Activated T-helper 17 cell treated with anti-CD3 and anti-CD28 coated beads, Interleukin-2, amount 50 U/mL, for 72 hours (primary cell): Measurements from ENCODE around the gene ZNF341. TPM values are rescaled to one million over a fixed set of nuclear protein-coding genes. Genes with fewer than 3 reads are reported as not detected.
"Not testable (repeated sequence)": the region's sequence is repeated elsewhere in the genome, so short reads cannot be mapped to it uniquely, and the experiment has no call there.

Source experiments
- ATAC-seq: fragments of 150-1000 bp; cut with Tn5 transposase; replicated peaks from 2 replicates; pipeline ENCODE4 v1.10.0; 2021; ENCODE audit warnings: mild to moderate bottlenecking, moderate library complexity
- H3K27ac Mint-ChIP-seq: one replicate; pipeline ENCODE4 v1.8.0; 2022; ENCODE audit warnings: mixed read lengths
- H3K27me3 Mint-ChIP-seq: one replicate; pipeline ENCODE4 v1.8.0; 2022; ENCODE audit warnings: mixed read lengths
- H3K36me3 Mint-ChIP-seq: one replicate; pipeline ENCODE4 v1.8.0; 2022; ENCODE audit warnings: low read depth, mild to moderate bottlenecking, mixed read lengths
- H3K4me1 Mint-ChIP-seq: one replicate; pipeline ENCODE4 v1.8.0; 2022; ENCODE audit warnings: mixed read lengths
- H3K4me3 Mint-ChIP-seq: one replicate; pipeline ENCODE4 v1.8.0; 2022; ENCODE audit warnings: mild to moderate bottlenecking, mixed read lengths
- H3K9me3 Mint-ChIP-seq: one replicate; pipeline ENCODE4 v1.8.0; 2022; ENCODE audit warnings: mixed read lengths
- total RNA-seq, 2 donors: library from RNA; stranded (reverse); gene quantifications; one replicate each; pipeline ENCODE4 v1.2.3, GENCODE V29; 2022

The ZNF341 gene
- total RNA-seq, 2 donors from 2014 or later, result 6.4 to 9.0 TPM

DNA sequence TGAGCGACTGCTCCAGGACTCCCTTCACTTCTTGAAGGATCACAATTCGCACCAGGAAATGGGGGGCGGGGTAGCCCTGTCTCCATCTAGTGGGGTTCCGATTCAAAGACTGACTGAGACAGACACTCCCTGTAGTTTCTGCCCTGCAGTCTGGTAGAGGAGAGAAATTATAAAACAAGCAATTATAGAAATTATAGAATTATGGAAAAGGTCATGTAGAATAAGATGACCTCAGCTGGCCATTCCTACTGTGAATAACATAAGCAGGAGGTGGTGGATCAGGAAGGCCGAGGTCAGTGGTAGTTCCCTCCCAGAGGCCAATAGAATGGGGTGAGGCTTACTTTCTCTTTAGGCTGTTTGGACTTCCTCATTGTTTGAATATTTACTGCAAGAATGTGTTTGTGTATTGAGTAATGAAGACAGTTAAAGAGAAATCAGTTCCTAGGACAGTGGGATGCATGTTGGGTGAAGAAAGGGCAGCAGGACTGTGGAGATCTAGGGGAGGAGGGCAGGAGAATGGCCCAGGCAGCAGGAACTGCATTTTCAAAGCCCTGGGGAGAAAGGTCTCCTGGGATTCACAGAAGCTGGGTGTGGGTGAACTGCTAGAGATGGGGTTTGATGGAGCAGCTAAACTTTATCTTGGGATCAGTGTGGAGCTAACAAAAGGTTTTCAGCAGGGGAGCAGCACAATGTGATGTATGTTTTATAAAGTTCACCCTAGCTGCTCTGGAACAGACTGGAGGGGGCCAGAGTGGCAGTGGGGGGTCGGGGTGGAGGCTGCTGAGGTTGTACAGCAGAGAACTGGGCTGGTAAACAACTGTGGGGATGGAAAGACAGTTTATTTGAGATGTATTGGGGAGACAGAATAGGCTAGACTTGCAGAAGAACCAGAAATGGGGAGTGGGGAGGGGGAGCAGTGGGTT is 2.1 kb downstream of the ZNF341 start:
- no peaks in the 10 kb centered on the region for H3K36me3 Mint-ChIP-seq
- peak overlapping the region; percentile 91 for H3K4me3 Mint-ChIP-seq
- no peaks in the 10 kb centered on the region for H3K9me3 Mint-ChIP-seq
- peaks cover 18% of the 10 kb centered on the region for H3K4me1 Mint-ChIP-seq
- no peaks in the 10 kb centered on the region for H3K27me3 Mint-ChIP-seq
- H3K27ac Mint-ChIP-seq, result no peak overlapping the region
- ATAC-seq, result no peak

- no peak overlapping the region for H3K27ac Mint-ChIP-seq
- ATAC-seq, result no peak
- H3K4me3 Mint-ChIP-seq, result no peak overlapping the region
- peaks cover 18% of the 10 kb centered on the region for H3K4me1 Mint-ChIP-seq
- no peaks in the 10 kb centered on the region for H3K36me3 Mint-ChIP-seq
- no peaks in the 10 kb centered on the region for H3K9me3 Mint-ChIP-seq
- H3K27me3 Mint-ChIP-seq, result no peaks in the 10 kb centered on the region
Observed at GRCh38 chr20:33736962-33737361, 5.2 kb downstream of the ZNF341 start.

DNA sequence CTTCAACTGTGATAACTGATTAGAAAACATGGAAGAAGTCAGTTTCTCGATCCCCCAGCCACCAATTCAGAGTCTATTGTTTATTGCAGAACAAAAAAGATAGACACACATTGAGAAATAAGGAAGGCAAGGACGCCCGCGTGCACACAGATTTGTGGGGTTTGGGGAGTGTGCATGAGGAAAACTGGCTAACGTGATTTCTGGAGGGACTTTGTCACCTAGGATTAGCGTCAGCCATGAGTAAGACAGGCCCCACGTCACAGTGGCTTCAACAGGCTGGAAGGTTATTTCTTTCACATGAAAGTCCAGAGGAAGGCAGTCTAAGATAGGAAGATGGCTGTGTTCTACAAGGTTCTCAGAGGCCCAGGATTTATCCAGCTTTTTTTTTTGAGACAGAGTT is 7.7 kb downstream of the ZNF341 start:
- H3K4me3 Mint-ChIP-seq, result no peak overlapping the region
- peaks cover 9% of the 10 kb centered on the region for H3K4me1 Mint-ChIP-seq
- no peaks in the 10 kb centered on the region for H3K9me3 Mint-ChIP-seq
- no peak for ATAC-seq
- no peaks in the 10 kb centered on the region for H3K36me3 Mint-ChIP-seq
- H3K27me3 Mint-ChIP-seq, result no peaks in the 10 kb centered on the region
- no peak overlapping the region for H3K27ac Mint-ChIP-seq

GRCh38 chr20:33740189-33740588 is 8.4 kb downstream of the ZNF341 start:
- no peaks in the 10 kb centered on the region for H3K27me3 Mint-ChIP-seq
- no peak overlapping the region for H3K27ac Mint-ChIP-seq
- peaks cover 9% of the 10 kb centered on the region for H3K4me1 Mint-ChIP-seq
- H3K4me3 Mint-ChIP-seq, result no peak overlapping the region
- H3K36me3 Mint-ChIP-seq, result peaks cover 3% of the 10 kb centered on the region
- no peaks in the 10 kb centered on the region for H3K9me3 Mint-ChIP-seq
- no peak for ATAC-seq

DNA sequence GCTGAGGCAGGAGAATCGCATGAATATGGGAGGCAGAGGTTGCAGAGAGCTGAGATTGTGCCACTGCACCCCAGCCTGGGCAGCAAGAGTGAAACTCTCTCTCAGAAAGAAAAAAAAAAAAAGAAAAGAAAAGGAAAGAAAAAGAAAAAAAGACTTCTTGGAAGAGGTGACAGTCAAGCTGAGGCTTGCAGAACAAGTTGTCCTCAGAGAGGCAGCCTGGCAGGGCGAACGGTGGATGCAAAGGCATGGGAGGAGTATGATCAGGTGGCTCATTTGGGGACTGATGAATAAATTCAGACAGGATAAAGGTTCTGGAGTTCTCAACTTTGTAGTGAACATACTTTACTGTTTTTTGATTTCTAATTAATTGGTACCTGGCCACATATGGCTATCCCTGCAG is 12.4 kb downstream of the ZNF341 start:
- H3K4me1 Mint-ChIP-seq, result peaks cover 5% of the 10 kb centered on the region
- no peak overlapping the region for H3K27ac Mint-ChIP-seq
- peaks cover 37% of the 10 kb centered on the region for H3K36me3 Mint-ChIP-seq
- H3K9me3 Mint-ChIP-seq, result no peaks in the 10 kb centered on the region
- ATAC-seq, result no peak
- no peak overlapping the region for H3K4me3 Mint-ChIP-seq
- no peaks in the 10 kb centered on the region for H3K27me3 Mint-ChIP-seq

DNA sequence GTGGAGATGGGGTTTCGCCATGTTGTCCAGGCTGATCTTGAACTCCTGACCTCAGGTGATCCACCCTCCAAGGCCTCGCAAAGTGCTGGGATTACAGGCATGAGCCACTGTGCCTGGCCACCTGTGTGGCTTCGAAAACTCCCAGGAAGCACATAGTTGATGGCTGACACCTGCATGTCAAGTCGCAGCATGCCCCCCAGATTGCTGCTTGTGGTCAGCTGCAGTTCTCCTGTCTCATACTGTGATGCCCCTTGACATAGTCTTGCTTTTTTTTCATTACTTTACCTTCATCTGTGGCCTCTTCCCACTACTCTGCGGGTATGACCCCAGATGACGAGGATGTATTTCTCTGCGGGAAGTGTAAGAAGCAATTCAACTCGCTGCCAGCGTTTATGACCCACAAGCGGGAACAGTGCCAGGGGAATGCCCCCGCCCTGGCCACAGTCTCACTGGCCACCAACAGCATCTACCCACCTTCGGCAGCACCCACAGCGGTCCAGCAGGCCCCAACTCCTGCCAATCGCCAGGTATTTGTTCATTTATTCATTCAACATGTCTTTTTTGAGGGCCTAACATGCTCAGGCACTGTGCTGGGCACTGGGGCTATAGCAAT is 13.1 kb downstream of the ZNF341 start:
- no peaks in the 10 kb centered on the region for H3K9me3 Mint-ChIP-seq
- H3K4me1 Mint-ChIP-seq, result peaks cover 5% of the 10 kb centered on the region
- no peaks in the 10 kb centered on the region for H3K27me3 Mint-ChIP-seq
- ATAC-seq, result no peak
- H3K4me3 Mint-ChIP-seq, result no peak overlapping the region
- peaks cover 39% of the 10 kb centered on the region for H3K36me3 Mint-ChIP-seq
- no peak overlapping the region for H3K27ac Mint-ChIP-seq

DNA sequence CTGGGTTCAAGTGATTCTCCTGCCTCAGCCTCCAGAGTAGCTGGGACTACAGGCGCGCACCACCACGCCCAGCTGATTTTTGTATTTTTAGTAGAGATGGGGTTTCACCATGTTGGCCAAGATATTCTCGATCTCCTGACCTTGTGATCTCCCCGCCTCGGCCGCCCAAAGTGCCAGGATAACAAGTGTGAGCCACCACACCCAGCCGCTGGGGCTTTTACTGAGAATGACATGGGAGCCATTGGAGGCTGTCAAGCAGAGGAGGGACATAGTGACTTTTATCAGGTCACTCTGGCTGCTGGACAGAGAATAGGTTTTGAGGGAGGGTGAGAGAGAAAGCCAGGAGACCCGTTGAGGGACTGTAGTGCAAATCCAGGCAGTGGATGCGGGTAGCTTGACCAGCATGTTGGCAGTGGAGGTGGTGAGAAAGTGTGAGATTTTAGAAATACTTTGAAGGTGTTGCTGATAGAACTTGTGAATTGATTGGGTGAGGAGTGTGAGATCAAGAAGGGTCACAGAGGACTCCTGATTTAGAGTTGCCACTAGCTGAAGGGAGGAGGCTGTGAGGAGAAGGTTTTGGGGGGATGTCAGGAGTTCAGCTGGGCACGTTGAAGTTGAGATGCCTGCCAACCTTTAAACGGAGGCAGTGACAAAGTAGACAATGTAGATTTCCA is 14.7 kb downstream of the ZNF341 start:
- no peaks in the 10 kb centered on the region for H3K27me3 Mint-ChIP-seq
- peaks cover 5% of the 10 kb centered on the region for H3K4me1 Mint-ChIP-seq
- no peak for ATAC-seq
- no peak overlapping the region for H3K4me3 Mint-ChIP-seq
- H3K27ac Mint-ChIP-seq, result peak overlapping the region; percentile 31
- no peaks in the 10 kb centered on the region for H3K9me3 Mint-ChIP-seq
- H3K36me3 Mint-ChIP-seq, result peaks cover 52% of the 10 kb centered on the region

- H3K36me3 Mint-ChIP-seq, result peaks cover 73% of the 10 kb centered on the region
- H3K9me3 Mint-ChIP-seq, result no peaks in the 10 kb centered on the region
- no peak for ATAC-seq
- H3K4me1 Mint-ChIP-seq, result peaks cover under 1% of the 10 kb centered on the region
- H3K27ac Mint-ChIP-seq, result no peak overlapping the region
- no peaks in the 10 kb centered on the region for H3K27me3 Mint-ChIP-seq
- H3K4me3 Mint-ChIP-seq, result no peak overlapping the region
Observed at GRCh38 chr20:33751775-33752174, 20.0 kb downstream of the ZNF341 start.

DNA sequence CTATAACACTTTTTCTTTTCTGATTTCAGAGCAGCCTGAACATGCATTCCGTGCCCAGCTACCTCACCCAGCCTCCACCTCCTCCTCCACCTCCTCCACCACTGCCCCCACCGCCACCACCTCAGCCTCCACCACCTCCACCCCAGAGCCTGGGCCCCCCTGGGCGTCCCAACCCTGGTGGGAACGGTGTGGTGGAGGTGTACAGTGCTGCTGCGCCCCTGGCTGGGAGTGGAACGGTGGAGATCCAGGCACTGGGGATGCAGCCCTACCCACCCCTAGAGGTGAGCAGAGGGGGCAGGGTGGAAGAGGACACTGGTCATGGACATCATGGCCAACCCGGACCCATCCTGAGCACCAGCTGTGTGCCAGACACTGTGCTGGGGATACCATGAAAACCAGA is 21.3 kb downstream of the ZNF341 start:
- no peaks in the 10 kb centered on the region for H3K27me3 Mint-ChIP-seq
- H3K4me1 Mint-ChIP-seq, result no peaks in the 10 kb centered on the region
- H3K27ac Mint-ChIP-seq, result no peak overlapping the region
- peaks cover 74% of the 10 kb centered on the region for H3K36me3 Mint-ChIP-seq
- H3K9me3 Mint-ChIP-seq, result peaks cover 3% of the 10 kb centered on the region
- no peak for ATAC-seq
- H3K4me3 Mint-ChIP-seq, result no peak overlapping the region

DNA sequence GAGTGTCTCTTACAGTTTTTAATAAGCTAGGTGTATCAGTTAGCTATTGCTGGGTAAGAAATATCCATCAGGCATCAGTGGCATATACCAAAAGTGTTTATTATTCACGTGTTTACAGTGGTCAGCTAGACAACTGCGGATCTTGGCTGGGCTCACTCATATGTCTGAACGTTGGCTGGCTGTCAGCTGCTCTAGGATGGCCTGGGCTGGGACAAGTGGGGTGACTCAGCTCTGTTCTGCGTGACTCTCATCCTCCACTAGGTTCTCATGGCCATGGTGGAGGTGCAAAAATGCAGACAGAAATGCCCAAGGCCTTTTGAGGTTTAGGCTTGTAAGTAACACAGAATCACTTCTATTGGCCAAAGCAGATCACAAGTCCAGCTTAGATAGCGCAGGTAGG is 22.0 kb downstream of the ZNF341 start:
- H3K27me3 Mint-ChIP-seq, result no peaks in the 10 kb centered on the region
- peaks cover 74% of the 10 kb centered on the region for H3K36me3 Mint-ChIP-seq
- no peaks in the 10 kb centered on the region for H3K4me1 Mint-ChIP-seq
- H3K27ac Mint-ChIP-seq, result no peak overlapping the region
- ATAC-seq, result no peak
- H3K4me3 Mint-ChIP-seq, result no peak overlapping the region
- peaks cover 3% of the 10 kb centered on the region for H3K9me3 Mint-ChIP-seq

DNA sequence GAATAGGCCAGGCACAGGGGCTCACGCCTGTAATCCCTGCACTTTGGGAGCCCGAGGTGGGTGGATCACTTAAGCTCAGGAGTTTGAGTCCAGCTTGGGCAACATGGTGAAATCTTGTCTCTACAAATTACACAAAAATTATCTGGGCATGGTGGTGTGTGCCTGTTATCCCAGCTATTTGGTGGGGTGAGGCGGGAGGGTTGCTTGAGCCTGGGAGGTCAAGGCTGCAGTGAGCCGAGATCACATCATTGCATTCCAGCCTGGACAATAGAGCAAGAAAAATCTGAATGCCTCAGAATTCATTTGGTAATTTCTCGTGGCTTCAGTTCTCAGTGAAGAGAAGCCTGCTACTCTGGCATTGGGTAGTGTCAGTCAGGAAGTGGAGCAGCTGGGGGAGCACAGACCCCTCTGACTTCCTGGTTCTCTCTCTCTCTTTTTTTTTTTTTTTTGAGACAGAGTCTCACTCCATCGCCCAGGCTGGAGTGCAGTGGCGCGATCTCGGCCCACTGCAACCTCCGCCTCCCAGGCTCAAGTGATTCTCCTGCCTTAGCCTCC is 24.2 kb downstream of the ZNF341 start:
- H3K9me3 Mint-ChIP-seq, H3K4me3 Mint-ChIP-seq, H3K4me1 Mint-ChIP-seq, ATAC-seq, H3K27me3 Mint-ChIP-seq, H3K27ac Mint-ChIP-seq: not testable (repeated sequence)
- H3K36me3 Mint-ChIP-seq, result peaks cover 71% of the 10 kb centered on the region

GRCh38 chr20:33757046-33757445 is 25.2 kb downstream of the ZNF341 start:
- Mint-ChIP-seq H3K4me3 (no peak overlapping the region), H3K9me3 (peaks cover 3% of the 10 kb centered on the region), H3K27ac (no peak overlapping the region), H3K27me3 (no peaks in the 10 kb centered on the region), H3K4me1 (no peaks in the 10 kb centered on the region), H3K36me3 (peaks cover 69% of the 10 kb centered on the region)
- ATAC-seq, result no peak

DNA sequence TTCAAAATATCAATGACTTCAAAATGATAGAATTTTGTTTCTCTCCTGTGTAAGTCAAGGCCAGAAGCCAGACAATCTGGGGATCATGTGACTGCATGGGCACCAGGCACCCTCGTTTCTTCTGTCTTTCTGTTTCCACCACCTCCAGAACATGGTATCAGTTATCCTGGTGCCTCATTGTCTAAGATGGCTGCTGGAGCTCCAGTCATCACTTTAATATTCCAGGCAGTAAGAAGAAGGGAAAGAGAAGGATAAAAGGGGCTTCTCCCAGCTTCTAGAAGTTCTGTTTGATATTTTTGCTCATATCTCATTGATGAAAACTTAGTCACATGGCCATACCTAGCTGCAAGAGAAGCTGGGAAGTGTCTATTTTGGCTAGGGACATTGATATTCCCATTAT is 25.7 kb downstream of the ZNF341 start:
- Mint-ChIP-seq H3K4me3 (no peak overlapping the region), H3K36me3 (peaks cover 70% of the 10 kb centered on the region), H3K9me3 (peaks cover 3% of the 10 kb centered on the region), H3K4me1 (no peaks in the 10 kb centered on the region), H3K27ac (no peak overlapping the region), H3K27me3 (no peaks in the 10 kb centered on the region)
- no peak for ATAC-seq

- no peaks in the 10 kb centered on the region for H3K27me3 Mint-ChIP-seq
- H3K36me3 Mint-ChIP-seq, result peaks cover 63% of the 10 kb centered on the region
- ATAC-seq, result no peak
- H3K4me1 Mint-ChIP-seq, result no peaks in the 10 kb centered on the region
- H3K27ac Mint-ChIP-seq, result no peak overlapping the region
- H3K4me3 Mint-ChIP-seq, result no peak overlapping the region
- peaks cover 3% of the 10 kb centered on the region for H3K9me3 Mint-ChIP-seq
Observed at GRCh38 chr20:33761698-33762250, 30.0 kb downstream of the ZNF341 start.
